ENCODE measurements around the gene LANCL2. TPM values are rescaled to one million over a fixed set of nuclear protein-coding genes. Genes with fewer than 3 reads are reported as not detected.
A peak's percentile ranks its signal among the peaks of the same experiment; 100 is the strongest.

LANCL2 gene
- total RNA-seq, 4 donors from 2014 or later = 3.5 to 31.4 (median 6.7) TPM

GRCh38 chr7:55362927-55363326, 2.2 kb upstream of the LANCL2 start:
- H3K4me3 ChIP-seq = no peak overlapping the region
- no peaks in the 10 kb centered on the region for H3K27me3 ChIP-seq
- H3K27ac ChIP-seq = no peak overlapping the region
- no peak for DNase-seq
- intact Hi-C loops (cut with DNase I; ENCODE audit: low total_unique reads) = loop anchor here (10.0 kb wide), 1 partner anchor 202 kb away; no protein-coding TSS in a partner anchor
- no peaks in the 10 kb centered on the region for H3K36me3 ChIP-seq
- H3K9me3 ChIP-seq = no peaks in the 10 kb centered on the region
- peaks cover 0 to 15% of the 10 kb centered on the region in 2 donors for H3K4me1 ChIP-seq
- TF ChIP-seq CTCF (IDR thresholded peaks at IDR 0.05) (no peak), POLR2A (IDR thresholded peaks at IDR 0.05) (no peak)

GRCh38 chr7:55363386-55364170, 1.6 kb upstream of the LANCL2 start:
- no peak for TF ChIP-seq POLR2A (IDR thresholded peaks at IDR 0.05)
- TF ChIP-seq CTCF (IDR thresholded peaks at IDR 0.05) = no peak
- intact Hi-C loops (cut with DNase I; ENCODE audit: low total_unique reads) = loop anchor here (10.0 kb wide), 1 partner anchor 201 kb away; no protein-coding TSS in a partner anchor
- Histone ChIP-seq H3K4me1 (peaks cover 0 to 15% of the 10 kb centered on the region in 2 donors), H3K4me3 (no peak overlapping the region), H3K27ac (peak overlapping the region in 1 of 2 donors; percentile 99), H3K36me3 (no peaks in the 10 kb centered on the region), H3K9me3 (no peaks in the 10 kb centered on the region), H3K27me3 (no peaks in the 10 kb centered on the region)
- no peak for DNase-seq

- intact Hi-C loops (cut with DNase I; ENCODE audit: low total_unique reads) = loop anchor here (10.0 kb wide), 1 partner anchor 199 kb away; no protein-coding TSS in a partner anchor
These were observed 731 bp downstream of the LANCL2 start for GRCh38 chr7:55365675-55366460.

GRCh38 chr7:55366461-55367070, 1.4 kb downstream of the LANCL2 start:
- Histone ChIP-seq H3K4me1 (peaks cover 0 to 15% of the 10 kb centered on the region in 2 donors), H3K4me3 (peak overlapping the region; percentile 88 to 99), H3K36me3 (no peaks in the 10 kb centered on the region), H3K9me3 (no peaks in the 10 kb centered on the region), H3K27ac (peak overlapping the region; percentile 97 to 99), H3K27me3 (no peaks in the 10 kb centered on the region)
- DNase-seq = no peak
- intact Hi-C loops (cut with DNase I; ENCODE audit: low total_unique reads) = loop anchor here (10.0 kb wide), 1 partner anchor 198 kb away; no protein-coding TSS in a partner anchor
- TF ChIP-seq POLR2A (IDR thresholded peaks at IDR 0.05) = no peak
- no peak for TF ChIP-seq CTCF (IDR thresholded peaks at IDR 0.05)

More at GRCh38 chr7:55365675-55366460, 731 bp downstream of the LANCL2 start:
- H3K27me3 ChIP-seq = no peaks in the 10 kb centered on the region
- peak overlapping the region; percentile 88 to 99 for H3K4me3 ChIP-seq
- H3K4me1 ChIP-seq = peaks cover 0 to 15% of the 10 kb centered on the region in 2 donors
- H3K9me3 ChIP-seq = no peaks in the 10 kb centered on the region
- TF ChIP-seq CTCF (IDR thresholded peaks at IDR 0.05) (peak in 3 of 4 experiments; percentile 19 to 50 (median 45)), POLR2A (IDR thresholded peaks at IDR 0.05) (peak; percentile 53 to 83)
- DNase-seq = peak; percentile 93 to 94
- H3K36me3 ChIP-seq = no peaks in the 10 kb centered on the region
- peak overlapping the region; percentile 97 to 99 for H3K27ac ChIP-seq

Measured in uterus (tissue), 4 donors.